ENCODE results near the gene IGFBP5. TPM values are rescaled to one million over a fixed set of nuclear protein-coding genes. Genes with fewer than 3 reads are reported as not detected.
A peak's percentile ranks its signal among the peaks of the same experiment; 100 is the strongest.

The IGFBP5 gene
- total and polyA plus RNA-seq, 10 donors = 5.0 to 114 (median 28.9) TPM

DNA sequence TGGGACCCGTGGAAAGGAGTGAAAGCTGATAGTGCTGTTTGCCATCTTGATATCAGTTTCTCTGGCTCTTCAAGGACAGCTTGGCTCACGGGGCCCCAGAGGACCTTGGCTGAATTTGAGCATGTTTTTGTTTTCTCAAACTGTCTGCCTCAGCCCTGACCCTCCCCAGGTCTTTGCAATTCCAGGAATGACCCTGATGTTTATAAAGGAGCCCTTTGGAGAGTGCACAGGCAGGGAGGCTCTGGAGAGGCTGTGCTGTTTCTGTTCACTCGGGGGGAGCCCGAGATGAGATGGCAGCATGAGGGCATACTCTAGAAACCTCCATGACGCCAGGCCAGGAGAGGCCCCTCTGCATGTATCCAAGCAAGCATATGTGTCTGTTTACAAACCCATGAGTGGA lies 45.8 kb downstream of the IGFBP5 start:
- no peaks in the 10 kb centered on the region for H3K36me3 ChIP-seq
- intact Hi-C loops (cut with DNase I; ENCODE audit: low total_unique reads) = no loop called here
- peaks cover 0 to 38% (median 6%) of the 10 kb centered on the region in 6 donors for H3K4me1 ChIP-seq
- peak; percentile 38 for DNase-seq
- no peaks in the 10 kb centered on the region for H3K9me3 ChIP-seq
- WGBS, 5 donors = 54 to 77% (median 64%) methylated on average over 5 of the region's 5 CpGs
- TF ChIP-seq, protein P1, sequence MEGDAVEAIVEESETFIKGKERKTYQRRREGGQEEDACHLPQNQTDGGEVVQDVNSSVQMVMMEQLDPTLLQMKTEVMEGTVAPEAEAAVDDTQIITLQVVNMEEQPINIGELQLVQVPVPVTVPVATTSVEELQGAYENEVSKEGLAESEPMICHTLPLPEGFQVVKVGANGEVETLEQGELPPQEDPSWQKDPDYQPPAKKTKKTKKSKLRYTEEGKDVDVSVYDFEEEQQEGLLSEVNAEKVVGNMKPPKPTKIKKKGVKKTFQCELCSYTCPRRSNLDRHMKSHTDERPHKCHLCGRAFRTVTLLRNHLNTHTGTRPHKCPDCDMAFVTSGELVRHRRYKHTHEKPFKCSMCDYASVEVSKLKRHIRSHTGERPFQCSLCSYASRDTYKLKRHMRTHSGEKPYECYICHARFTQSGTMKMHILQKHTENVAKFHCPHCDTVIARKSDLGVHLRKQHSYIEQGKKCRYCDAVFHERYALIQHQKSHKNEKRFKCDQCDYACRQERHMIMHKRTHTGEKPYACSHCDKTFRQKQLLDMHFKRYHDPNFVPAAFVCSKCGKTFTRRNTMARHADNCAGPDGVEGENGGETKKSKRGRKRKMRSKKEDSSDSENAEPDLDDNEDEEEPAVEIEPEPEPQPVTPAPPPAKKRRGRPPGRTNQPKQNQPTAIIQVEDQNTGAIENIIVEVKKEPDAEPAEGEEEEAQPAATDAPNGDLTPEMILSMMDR (IDR thresholded peaks at IDR 0.05 in 8 of 11, conservative IDR thresholded peaks at IDR 0.05 in 3 of 11) = no peak
- TF ChIP-seq POLR2A (IDR thresholded peaks at IDR 0.05) (no peak), POLR2AphosphoS5 (IDR thresholded peaks at IDR 0.05) (no peak)
- no peak overlapping the region for H3K4me3 ChIP-seq
- no peaks in the 10 kb centered on the region for H3K27me3 ChIP-seq (replicated peaks in 1 of 7)
- peak overlapping the region in 2 of 8 donors; percentile 18 to 23 for H3K27ac ChIP-seq

DNA sequence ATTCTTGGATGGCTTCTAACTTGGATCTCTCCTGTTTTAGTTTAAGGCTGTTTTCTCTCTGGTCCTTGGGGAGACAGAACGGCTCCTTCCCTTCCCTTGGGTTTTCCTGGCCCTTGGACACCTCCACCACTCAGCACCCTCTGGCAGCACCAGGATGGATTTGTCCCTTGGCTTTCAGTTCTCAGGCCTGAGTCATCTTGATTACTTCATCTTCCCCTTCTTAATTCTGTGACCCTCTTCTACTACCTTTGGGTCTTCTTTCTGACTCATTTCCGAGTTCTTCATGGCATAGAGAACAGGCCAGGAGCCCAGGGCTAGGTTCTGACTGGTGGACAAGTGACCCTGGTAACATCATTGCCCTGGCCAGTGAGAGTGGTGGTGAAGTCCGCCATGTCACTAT lies 47.2 kb downstream of the IGFBP5 start:
- H3K9me3 ChIP-seq = no peaks in the 10 kb centered on the region
- DNase-seq = peak; percentile 11
- TF ChIP-seq, protein P1 (IDR thresholded peaks at IDR 0.05 in 8 of 11, conservative IDR thresholded peaks at IDR 0.05 in 3 of 11) = no peak
- TF ChIP-seq POLR2AphosphoS5 (IDR thresholded peaks at IDR 0.05) = no peak
- no peak for TF ChIP-seq POLR2A (IDR thresholded peaks at IDR 0.05)
- peaks cover 0 to 39% (median 6%) of the 10 kb centered on the region in 6 donors for H3K4me1 ChIP-seq
- H3K27ac ChIP-seq = no peak overlapping the region
- intact Hi-C loops (cut with DNase I; ENCODE audit: low total_unique reads) = no loop called here
- 77 to 91% (median 82%) methylated on average over 3 of the region's 3 CpGs for WGBS, 5 donors
- H3K4me3 ChIP-seq = no peak overlapping the region
- no peaks in the 10 kb centered on the region for H3K36me3 ChIP-seq
- no peaks in the 10 kb centered on the region for H3K27me3 ChIP-seq (replicated peaks in 1 of 7)

DNA sequence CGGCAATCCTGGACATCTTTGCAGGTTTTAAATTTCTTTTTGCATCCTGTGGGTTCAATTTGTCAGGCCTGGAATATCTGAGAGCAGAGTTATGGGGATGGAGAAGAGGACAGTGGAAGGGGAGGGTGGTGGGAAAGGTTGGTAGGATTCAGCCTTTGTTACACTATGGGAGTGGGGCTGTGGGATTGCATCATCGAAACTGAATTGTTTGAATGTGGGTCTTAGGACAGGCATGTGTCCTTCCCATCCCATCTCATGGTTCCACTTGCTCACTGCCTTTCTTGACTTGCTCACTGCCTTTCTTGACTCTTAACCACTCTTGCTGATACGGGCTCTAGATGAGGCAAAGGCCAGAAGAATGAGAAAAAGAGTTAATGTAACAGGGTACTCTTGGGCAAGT lies 49.2 kb downstream of the IGFBP5 start:
- H3K4me3 ChIP-seq = no peak overlapping the region
- TF ChIP-seq, protein P1 (IDR thresholded peaks at IDR 0.05 in 8 of 11, conservative IDR thresholded peaks at IDR 0.05 in 3 of 11) = no peak
- TF ChIP-seq POLR2A (IDR thresholded peaks at IDR 0.05) (no peak), POLR2AphosphoS5 (IDR thresholded peaks at IDR 0.05) (no peak)
- H3K36me3 ChIP-seq = peaks cover 0 to 2% (median 0%) of the 10 kb centered on the region in 6 donors
- no peaks in the 10 kb centered on the region for H3K27me3 ChIP-seq (replicated peaks in 1 of 7)
- intact Hi-C loops (cut with DNase I; ENCODE audit: low total_unique reads) = no loop called here
- peaks cover 0 to 41% (median 6%) of the 10 kb centered on the region in 6 donors for H3K4me1 ChIP-seq
- no peak overlapping the region for H3K27ac ChIP-seq
- no peak for DNase-seq
- H3K9me3 ChIP-seq = no peaks in the 10 kb centered on the region
- WGBS, 5 donors = 85 to 95% (median 91%) methylated on average over 3 of the region's 3 CpGs

DNA sequence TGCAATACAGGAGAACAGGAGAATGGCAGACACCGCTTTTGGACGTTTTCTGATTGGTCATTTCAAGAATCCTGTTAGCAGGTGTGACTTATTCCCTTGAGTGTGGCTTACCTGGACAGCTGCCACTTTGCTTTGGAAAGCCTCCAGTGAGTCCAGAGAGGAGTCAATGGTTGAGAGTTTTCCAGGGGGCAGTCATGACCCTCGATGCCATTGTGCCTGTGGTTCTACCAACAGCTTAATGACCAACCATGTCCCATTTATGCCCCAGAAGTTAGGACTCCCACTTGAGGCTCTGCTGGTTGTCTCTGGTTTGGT lies 49.8 kb downstream of the IGFBP5 start:
- no peak for DNase-seq
- H3K9me3 ChIP-seq = no peaks in the 10 kb centered on the region
- H3K27me3 ChIP-seq (replicated peaks in 1 of 7) = peaks cover 0 to 2% (median 0%) of the 10 kb centered on the region in 7 donors
- 68 to 82% (median 74%) methylated on average over 3 of the region's 3 CpGs for WGBS, 5 donors
- intact Hi-C loops (cut with DNase I; ENCODE audit: low total_unique reads) = no loop called here
- H3K4me1 ChIP-seq = peaks cover 0 to 36% (median 6%) of the 10 kb centered on the region in 6 donors
- no peak for TF ChIP-seq POLR2AphosphoS5 (IDR thresholded peaks at IDR 0.05)
- TF ChIP-seq POLR2A (IDR thresholded peaks at IDR 0.05) = no peak
- TF ChIP-seq, protein P1 (IDR thresholded peaks at IDR 0.05 in 8 of 11, conservative IDR thresholded peaks at IDR 0.05 in 3 of 11) = no peak
- no peak overlapping the region for H3K4me3 ChIP-seq
- H3K27ac ChIP-seq = peak overlapping the region in 1 of 8 donors; percentile 80
- peaks cover 0 to 7% (median 0%) of the 10 kb centered on the region in 6 donors for H3K36me3 ChIP-seq

All from spleen (tissue), 11 donors.